Neural cell (in vitro differentiated cells): ENCODE data around the gene CD248. TPM values are rescaled to one million over a fixed set of nuclear protein-coding genes. Genes with fewer than 3 reads are reported as not detected.

Experiments used
- H2AFZ ChIP-seq: fragments of 200-600, 300-800 bp; sonication (generic), shearing (Covaris generic); 2 replicates; pipeline ENCODE4 v1.6.0; 2014; ENCODE audit warnings: low read depth, mild to moderate bottlenecking, antibody characterized with exemption, low read length, moderate library complexity
- H3F3A ChIP-seq: fragments of 200-600 bp; shearing (Covaris generic); 2 replicates; pipeline ENCODE4 v1.6.1; 2016; ENCODE audit warnings: mild to moderate bottlenecking, moderate library complexity, mixed read lengths, antibody characterized with exemption, low read length; ENCODE audit not compliant: insufficient read depth, poor library complexity, severe bottlenecking
- H3K27ac ChIP-seq: fragments of 200-600, 300-800 bp; sonication (generic), shearing (Covaris generic); 2 replicates; pipeline ENCODE4 v1.5.1; 2014; ENCODE audit warnings: mild to moderate bottlenecking, low read length, moderate library complexity
- H3K27me3 ChIP-seq: fragments of 300-800, 200-600 bp; sonication (generic), shearing (Covaris generic); 2 replicates; pipeline ENCODE4 v1.6.0; 2014; ENCODE audit warnings: mild to moderate bottlenecking, low read depth, low read length, moderate library complexity; ENCODE audit not compliant: insufficient read depth
- H3K36me3 ChIP-seq: fragments of 300-800, 200-600 bp; sonication (generic), shearing (Covaris generic); 2 replicates; pipeline ENCODE4 v1.5.1; 2014; ENCODE audit warnings: mild to moderate bottlenecking, antibody characterized with exemption, low read length, moderate library complexity; ENCODE audit not compliant: insufficient read depth
- H3K4me2 ChIP-seq: fragments of 300-800, 200-600 bp; sonication (generic), shearing (Covaris generic); 2 replicates; pipeline ENCODE4 v1.6.0; 2014; ENCODE audit warnings: mild to moderate bottlenecking, low read length
- H3K4me3 ChIP-seq: fragments of 300-800, 200-600 bp; sonication (generic), shearing (Covaris generic); 2 replicates; pipeline ENCODE4 v1.5.1; 2014; ENCODE audit warnings: mild to moderate bottlenecking, low read length, moderate library complexity
- H3K79me2 ChIP-seq: fragments of 200-600 bp; shearing (Covaris generic); replicated peaks from 2 replicates; pipeline ENCODE4 v1.6.0; 2014; ENCODE audit warnings: mild to moderate bottlenecking, low read length, moderate library complexity; ENCODE audit not compliant: insufficient read depth
- H3K9ac ChIP-seq: fragments of 300-800, 200-600 bp; sonication (generic), shearing (Covaris generic); 2 replicates; pipeline ENCODE4 v1.6.1; 2016; ENCODE audit warnings: mild to moderate bottlenecking, low read length, mixed read lengths
- H3K9me2 ChIP-seq: fragments of 200-600 bp; shearing (Covaris generic); 2 replicates; pipeline ENCODE4 v1.6.1; 2016; ENCODE audit warnings: mild to moderate bottlenecking, low read length, mixed read lengths; ENCODE audit not compliant: insufficient read depth
- H3K9me3 ChIP-seq: fragments of 200-600, 300-800 bp; sonication (generic), shearing (Covaris generic); 2 replicates; pipeline ENCODE4 v1.6.1; 2016; ENCODE audit warnings: mild to moderate bottlenecking, mixed run types, low read length, moderate library complexity, mixed read lengths
- H4K20me1 ChIP-seq: fragments of 200-600 bp; shearing (Covaris generic); 2 replicates; pipeline ENCODE4 v1.6.1; 2016; ENCODE audit warnings: mild to moderate bottlenecking, mixed run types; ENCODE audit not compliant: insufficient read depth
- EP300 ChIP-seq: fragments of 450-650 bp; conservative IDR thresholded peaks from 2 replicates; pipeline ENCODE4 v1.6.1; 2014; ENCODE audit warnings: antibody characterized with exemption, mild to moderate bottlenecking, moderate library complexity; ENCODE audit not compliant: poor library complexity, severe bottlenecking
- EZH2 ChIP-seq: fragments of 200-600, 300-800 bp; shearing (Covaris generic), sonication (generic); IDR thresholded peaks from 2 replicates; pipeline ENCODE4 v1.6.1; 2014; ENCODE audit warnings: antibody characterized with exemption, low read length, borderline replicate concordance, mild to moderate bottlenecking; ENCODE audit not compliant: insufficient read depth, poor library complexity, severe bottlenecking
- MXI1 ChIP-seq: fragments of 450-650 bp; conservative IDR thresholded peaks from 2 replicates; pipeline ENCODE4 v1.6.1; 2014; ENCODE audit warnings: antibody characterized with exemption, mild to moderate bottlenecking; ENCODE audit not compliant: poor library complexity, severe bottlenecking
- POLR2AphosphoS5 ChIP-seq: IDR thresholded peaks from 2 replicates; pipeline ENCODE4 v1.6.1; 2012
- RAD21 ChIP-seq: fragments of 450-650 bp; conservative IDR thresholded peaks from 2 replicates; pipeline ENCODE4 v1.6.1; 2014; ENCODE audit warnings: antibody characterized with exemption, mild to moderate bottlenecking, moderate library complexity
- SMC3 ChIP-seq: fragments of 450-650 bp; conservative IDR thresholded peaks from 2 replicates; pipeline ENCODE4 v1.6.1; 2014; ENCODE audit warnings: antibody characterized with exemption, mild to moderate bottlenecking, moderate library complexity; ENCODE audit not compliant: poor library complexity
- TAF1 ChIP-seq: IDR thresholded peaks from 2 replicates; pipeline ENCODE4 v1.6.1; 2012; ENCODE audit warnings: low read depth
- polyA plus RNA-seq: library from polyadenylated mRNA; depleted of rRNA; stranded (reverse); fragments of >200 nt; gene quantifications from 2 replicates; pipeline ENCODE4 v1.2.3, GENCODE V29; 2014
- TF ChIP-seq, protein P1 (sequence below): IDR thresholded peaks from 2 replicates; pipeline ENCODE4 v1.6.1; 2012; ENCODE audit warnings: borderline replicate concordance
- TF ChIP-seq, protein P2 (sequence below): fragments of 450-650 bp; IDR thresholded peaks from 2 replicates; pipeline ENCODE4 v1.5.1; 2014; ENCODE audit warnings: antibody characterized with exemption, mild to moderate bottlenecking, moderate library complexity; ENCODE audit not compliant: poor library complexity, severe bottlenecking

CD248 gene
- polyA plus RNA-seq, 1 donor from 2014 or later = not detected

DNA sequence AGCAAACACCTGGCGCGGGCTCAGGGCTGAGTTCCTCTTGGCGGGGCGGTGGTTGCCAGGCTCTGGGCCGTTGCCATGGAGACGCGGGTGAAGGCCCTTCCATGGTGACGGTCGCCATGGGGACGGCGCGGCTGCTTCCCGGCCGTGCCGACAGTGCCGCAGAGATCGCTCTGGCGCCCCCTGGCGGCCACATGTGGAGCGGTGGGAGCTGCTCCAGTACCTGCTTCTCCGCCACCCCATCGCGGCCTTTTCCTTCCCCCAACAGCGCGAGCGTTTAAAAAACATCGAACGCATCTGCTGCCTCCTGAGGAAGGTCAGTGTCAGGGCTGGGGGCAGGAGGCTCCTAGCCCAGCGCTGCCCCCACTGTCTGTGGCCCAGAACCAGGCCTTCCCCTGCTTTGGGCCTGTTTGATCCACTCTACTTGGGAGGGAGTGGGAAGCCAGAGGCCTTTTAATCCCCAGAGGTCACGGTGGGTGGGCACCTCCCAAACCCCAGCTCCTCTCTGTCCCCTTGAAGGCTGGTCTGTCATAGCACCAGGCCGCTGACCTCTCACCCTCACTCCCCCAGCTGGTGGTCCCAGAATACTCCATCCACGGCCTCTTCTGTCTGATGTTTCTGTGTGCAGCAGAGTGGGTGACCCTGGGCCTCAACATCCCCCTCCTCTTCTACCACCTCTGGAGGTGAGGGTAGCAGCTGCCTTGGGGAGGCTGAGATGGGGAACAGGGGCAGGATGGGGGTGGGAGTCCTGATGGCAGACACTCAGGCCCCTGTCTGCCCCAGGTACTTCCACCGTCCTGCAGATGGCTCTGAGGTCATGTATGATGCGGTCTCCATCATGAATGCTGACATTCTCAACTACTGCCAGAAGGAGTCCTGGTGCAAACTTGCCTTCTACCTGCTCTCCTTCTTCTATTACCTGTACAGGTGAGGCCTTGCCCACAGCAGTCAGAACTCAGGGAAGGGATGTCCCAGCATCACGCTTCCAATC, 34.1 kb downstream of the CD248 start:
- Histone ChIP-seq H3K9me3 (no peaks in the 10 kb centered on the region), H3K9ac (peak overlapping the region; percentile 78), H3K4me3 (peak overlapping the region; percentile 76), H3K4me2 (peak overlapping the region; percentile 66), H3K79me2 (peaks cover 58% of the 10 kb centered on the region), H3K9me2 (no peaks in the 10 kb centered on the region), H4K20me1 (peaks cover 8% of the 10 kb centered on the region), H2AFZ (no peak overlapping the region), H3K27me3 (no peaks in the 10 kb centered on the region), H3K27ac (peak overlapping the region; percentile 98), H3F3A (peaks cover 4% of the 10 kb centered on the region), H3K36me3 (no peaks in the 10 kb centered on the region)
- TF ChIP-seq EZH2 = no peak
- peak; percentile 67 for TF ChIP-seq EP300
- TF ChIP-seq, protein P1, sequence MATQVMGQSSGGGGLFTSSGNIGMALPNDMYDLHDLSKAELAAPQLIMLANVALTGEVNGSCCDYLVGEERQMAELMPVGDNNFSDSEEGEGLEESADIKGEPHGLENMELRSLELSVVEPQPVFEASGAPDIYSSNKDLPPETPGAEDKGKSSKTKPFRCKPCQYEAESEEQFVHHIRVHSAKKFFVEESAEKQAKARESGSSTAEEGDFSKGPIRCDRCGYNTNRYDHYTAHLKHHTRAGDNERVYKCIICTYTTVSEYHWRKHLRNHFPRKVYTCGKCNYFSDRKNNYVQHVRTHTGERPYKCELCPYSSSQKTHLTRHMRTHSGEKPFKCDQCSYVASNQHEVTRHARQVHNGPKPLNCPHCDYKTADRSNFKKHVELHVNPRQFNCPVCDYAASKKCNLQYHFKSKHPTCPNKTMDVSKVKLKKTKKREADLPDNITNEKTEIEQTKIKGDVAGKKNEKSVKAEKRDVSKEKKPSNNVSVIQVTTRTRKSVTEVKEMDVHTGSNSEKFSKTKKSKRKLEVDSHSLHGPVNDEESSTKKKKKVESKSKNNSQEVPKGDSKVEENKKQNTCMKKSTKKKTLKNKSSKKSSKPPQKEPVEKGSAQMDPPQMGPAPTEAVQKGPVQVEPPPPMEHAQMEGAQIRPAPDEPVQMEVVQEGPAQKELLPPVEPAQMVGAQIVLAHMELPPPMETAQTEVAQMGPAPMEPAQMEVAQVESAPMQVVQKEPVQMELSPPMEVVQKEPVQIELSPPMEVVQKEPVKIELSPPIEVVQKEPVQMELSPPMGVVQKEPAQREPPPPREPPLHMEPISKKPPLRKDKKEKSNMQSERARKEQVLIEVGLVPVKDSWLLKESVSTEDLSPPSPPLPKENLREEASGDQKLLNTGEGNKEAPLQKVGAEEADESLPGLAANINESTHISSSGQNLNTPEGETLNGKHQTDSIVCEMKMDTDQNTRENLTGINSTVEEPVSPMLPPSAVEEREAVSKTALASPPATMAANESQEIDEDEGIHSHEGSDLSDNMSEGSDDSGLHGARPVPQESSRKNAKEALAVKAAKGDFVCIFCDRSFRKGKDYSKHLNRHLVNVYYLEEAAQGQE = peak; percentile 39
- TF ChIP-seq TAF1 = no peak
- peak; percentile 55 for TF ChIP-seq POLR2AphosphoS5
- TF ChIP-seq SMC3 = peak; percentile 92
- TF ChIP-seq RAD21 = peak; percentile 76
- TF ChIP-seq, protein P2, sequence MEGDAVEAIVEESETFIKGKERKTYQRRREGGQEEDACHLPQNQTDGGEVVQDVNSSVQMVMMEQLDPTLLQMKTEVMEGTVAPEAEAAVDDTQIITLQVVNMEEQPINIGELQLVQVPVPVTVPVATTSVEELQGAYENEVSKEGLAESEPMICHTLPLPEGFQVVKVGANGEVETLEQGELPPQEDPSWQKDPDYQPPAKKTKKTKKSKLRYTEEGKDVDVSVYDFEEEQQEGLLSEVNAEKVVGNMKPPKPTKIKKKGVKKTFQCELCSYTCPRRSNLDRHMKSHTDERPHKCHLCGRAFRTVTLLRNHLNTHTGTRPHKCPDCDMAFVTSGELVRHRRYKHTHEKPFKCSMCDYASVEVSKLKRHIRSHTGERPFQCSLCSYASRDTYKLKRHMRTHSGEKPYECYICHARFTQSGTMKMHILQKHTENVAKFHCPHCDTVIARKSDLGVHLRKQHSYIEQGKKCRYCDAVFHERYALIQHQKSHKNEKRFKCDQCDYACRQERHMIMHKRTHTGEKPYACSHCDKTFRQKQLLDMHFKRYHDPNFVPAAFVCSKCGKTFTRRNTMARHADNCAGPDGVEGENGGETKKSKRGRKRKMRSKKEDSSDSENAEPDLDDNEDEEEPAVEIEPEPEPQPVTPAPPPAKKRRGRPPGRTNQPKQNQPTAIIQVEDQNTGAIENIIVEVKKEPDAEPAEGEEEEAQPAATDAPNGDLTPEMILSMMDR = peak; percentile 99
- peak; percentile 97 for TF ChIP-seq MXI1

DNA sequence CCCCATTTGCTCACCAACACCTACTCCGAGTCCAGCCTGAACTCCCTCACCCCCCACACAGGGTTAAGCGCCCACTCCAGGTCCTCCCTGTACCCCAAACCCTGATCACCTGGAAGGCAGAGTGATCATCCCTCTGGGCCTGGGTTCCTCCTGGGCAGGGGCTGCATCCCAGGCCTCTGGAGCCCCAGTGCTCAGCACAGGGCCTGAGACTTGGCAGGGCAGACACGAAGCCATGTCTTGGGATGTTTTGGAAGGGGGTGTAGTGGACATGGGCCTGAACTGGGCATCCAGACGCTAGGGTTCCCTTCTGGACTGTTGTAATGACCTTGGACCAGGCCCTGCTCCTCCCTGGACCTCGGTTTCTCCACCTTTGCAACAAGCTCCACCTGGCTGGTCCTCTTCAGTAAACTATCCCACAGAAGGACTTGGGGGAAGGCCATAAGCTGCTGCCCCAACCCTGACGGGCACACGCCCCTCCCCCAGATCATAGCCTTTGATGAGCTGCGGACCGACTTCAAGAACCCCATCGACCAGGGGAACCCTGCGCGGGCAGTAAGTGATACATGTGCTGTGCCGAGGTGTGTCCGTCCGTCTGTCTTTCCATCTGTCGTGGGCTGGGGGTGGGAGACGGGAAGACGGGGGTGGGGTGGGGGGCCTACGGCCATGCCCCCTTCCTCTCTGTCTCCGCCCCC, 34.9 kb downstream of the CD248 start:
- H3K36me3 ChIP-seq = no peaks in the 10 kb centered on the region
- H3K9me2 ChIP-seq = no peaks in the 10 kb centered on the region
- H3K4me2 ChIP-seq = peak overlapping the region; percentile 70
- H3F3A ChIP-seq = peaks cover 4% of the 10 kb centered on the region
- TF ChIP-seq TAF1 (no peak), SMC3 (no peak)
- TF ChIP-seq, protein P2 = no peak
- TF ChIP-seq, protein P1 = no peak
- no peak overlapping the region for H2AFZ ChIP-seq
- H3K4me3 ChIP-seq = peak overlapping the region; percentile 76
- H3K79me2 ChIP-seq = peaks cover 59% of the 10 kb centered on the region
- no peaks in the 10 kb centered on the region for H3K27me3 ChIP-seq
- H3K9me3 ChIP-seq = no peaks in the 10 kb centered on the region
- peaks cover 8% of the 10 kb centered on the region for H4K20me1 ChIP-seq
- peak overlapping the region; percentile 98 for H3K27ac ChIP-seq
- H3K9ac ChIP-seq = peak overlapping the region; percentile 58
